Progenitor cell of endocrine pancreas (in vitro differentiated cells): Measurements from ENCODE around the gene CTNNBL1. TPM values are rescaled to one million over a fixed set of nuclear protein-coding genes. Genes with fewer than 3 reads are reported as not detected.

ENCODE experiments used
- DNase-seq: peaks from one replicate; pipeline ENCODE4 v3.0.0; 2021; ENCODE audit warnings: low spot score; ENCODE audit not compliant: unreplicated experiment
- H3K27ac Mint-ChIP-seq: 2 replicates; pipeline ENCODE4 v1.8.0; 2021; ENCODE audit warnings: mild to moderate bottlenecking, moderate library complexity, mixed read lengths
- H3K27me3 Mint-ChIP-seq: 2 replicates; pipeline ENCODE4 v1.8.0; 2021; ENCODE audit warnings: mixed read lengths
- H3K36me3 Mint-ChIP-seq: 2 replicates; pipeline ENCODE4 v1.8.0; 2022; ENCODE audit warnings: mixed read lengths; ENCODE audit not compliant: insufficient read depth
- H3K4me1 Mint-ChIP-seq: 2 replicates; pipeline ENCODE4 v1.8.0; 2021; ENCODE audit warnings: low read depth, mixed read lengths
- H3K4me3 Mint-ChIP-seq: 2 replicates; pipeline ENCODE4 v1.8.0; 2021; ENCODE audit warnings: low read depth, mild to moderate bottlenecking, moderate library complexity, mixed read lengths
- H3K9me3 Mint-ChIP-seq: 2 replicates; pipeline ENCODE4 v1.8.0; 2021; ENCODE audit warnings: low read depth, mixed read lengths
- total RNA-seq: library from RNA; stranded (reverse); gene quantifications from 2 replicates; pipeline ENCODE4 v1.2.1, GENCODE V29; 2021
- TF ChIP-seq, protein P1 (sequence below): fragments of 200-600 bp; sonication (generic); IDR thresholded peaks from one replicate; pipeline ENCODE4 v1.5.0; 2021; ENCODE audit warnings: antibody characterized with exemption, mild to moderate bottlenecking; ENCODE audit not compliant: unreplicated experiment

CTNNBL1 gene
- total RNA-seq, 1 donor from 2014 or later: 60.4 TPM

DNA sequence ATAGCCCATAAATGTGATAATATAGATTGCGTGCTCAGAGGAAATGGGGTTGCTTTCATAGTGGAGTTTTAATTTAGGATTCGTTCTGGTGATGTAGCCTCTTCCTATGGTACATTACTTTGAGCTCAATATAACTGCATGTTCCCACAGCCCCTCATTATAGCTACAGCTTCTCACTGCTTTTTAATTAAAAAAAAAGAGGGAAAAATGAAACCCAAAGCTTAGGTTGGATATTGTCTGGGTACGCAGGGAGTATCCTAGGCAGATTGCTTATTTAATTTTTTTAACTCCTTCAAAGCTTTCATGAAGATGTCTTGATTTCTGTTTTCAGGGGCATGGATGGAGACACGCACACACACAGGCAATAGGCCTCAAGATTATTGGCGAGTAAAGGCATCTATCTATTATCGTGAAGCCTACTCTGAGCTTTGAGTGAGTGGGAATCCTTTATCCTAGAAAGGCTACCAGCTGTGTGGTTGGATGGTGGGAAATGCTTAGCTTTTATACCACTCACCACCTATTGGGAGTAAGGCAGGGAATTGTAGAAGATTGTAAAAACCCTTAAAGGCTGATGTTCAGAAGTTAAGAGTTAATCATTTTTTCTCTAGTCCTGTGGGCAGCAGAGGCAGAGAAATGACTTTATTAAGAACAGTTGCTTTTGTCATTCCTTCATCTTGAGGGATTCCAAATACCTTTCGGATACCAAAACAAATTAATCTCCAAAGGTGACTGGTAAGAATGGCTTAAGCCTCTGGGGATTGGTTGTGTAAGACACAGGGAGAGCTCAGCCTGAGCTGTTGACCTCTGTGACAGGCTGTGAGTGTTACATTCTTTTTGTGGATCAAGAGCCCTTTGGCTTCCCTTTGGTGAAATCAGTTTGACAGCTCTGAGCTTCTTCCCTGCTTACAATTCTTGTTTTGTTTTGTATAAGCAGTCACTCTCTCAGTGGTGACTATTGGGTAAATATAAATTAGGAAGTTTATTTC lies 33.4 kb downstream of the CTNNBL1 start:
- no peak overlapping the region for H3K4me3 Mint-ChIP-seq
- no peaks in the 10 kb centered on the region for H3K9me3 Mint-ChIP-seq
- peaks cover 17% of the 10 kb centered on the region for H3K4me1 Mint-ChIP-seq
- no peaks in the 10 kb centered on the region for H3K27me3 Mint-ChIP-seq
- no peak overlapping the region for H3K27ac Mint-ChIP-seq
- H3K36me3 Mint-ChIP-seq: peaks cover 3% of the 10 kb centered on the region
- no peak for DNase-seq
- TF ChIP-seq, protein P1, sequence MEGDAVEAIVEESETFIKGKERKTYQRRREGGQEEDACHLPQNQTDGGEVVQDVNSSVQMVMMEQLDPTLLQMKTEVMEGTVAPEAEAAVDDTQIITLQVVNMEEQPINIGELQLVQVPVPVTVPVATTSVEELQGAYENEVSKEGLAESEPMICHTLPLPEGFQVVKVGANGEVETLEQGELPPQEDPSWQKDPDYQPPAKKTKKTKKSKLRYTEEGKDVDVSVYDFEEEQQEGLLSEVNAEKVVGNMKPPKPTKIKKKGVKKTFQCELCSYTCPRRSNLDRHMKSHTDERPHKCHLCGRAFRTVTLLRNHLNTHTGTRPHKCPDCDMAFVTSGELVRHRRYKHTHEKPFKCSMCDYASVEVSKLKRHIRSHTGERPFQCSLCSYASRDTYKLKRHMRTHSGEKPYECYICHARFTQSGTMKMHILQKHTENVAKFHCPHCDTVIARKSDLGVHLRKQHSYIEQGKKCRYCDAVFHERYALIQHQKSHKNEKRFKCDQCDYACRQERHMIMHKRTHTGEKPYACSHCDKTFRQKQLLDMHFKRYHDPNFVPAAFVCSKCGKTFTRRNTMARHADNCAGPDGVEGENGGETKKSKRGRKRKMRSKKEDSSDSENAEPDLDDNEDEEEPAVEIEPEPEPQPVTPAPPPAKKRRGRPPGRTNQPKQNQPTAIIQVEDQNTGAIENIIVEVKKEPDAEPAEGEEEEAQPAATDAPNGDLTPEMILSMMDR: no peak

DNA sequence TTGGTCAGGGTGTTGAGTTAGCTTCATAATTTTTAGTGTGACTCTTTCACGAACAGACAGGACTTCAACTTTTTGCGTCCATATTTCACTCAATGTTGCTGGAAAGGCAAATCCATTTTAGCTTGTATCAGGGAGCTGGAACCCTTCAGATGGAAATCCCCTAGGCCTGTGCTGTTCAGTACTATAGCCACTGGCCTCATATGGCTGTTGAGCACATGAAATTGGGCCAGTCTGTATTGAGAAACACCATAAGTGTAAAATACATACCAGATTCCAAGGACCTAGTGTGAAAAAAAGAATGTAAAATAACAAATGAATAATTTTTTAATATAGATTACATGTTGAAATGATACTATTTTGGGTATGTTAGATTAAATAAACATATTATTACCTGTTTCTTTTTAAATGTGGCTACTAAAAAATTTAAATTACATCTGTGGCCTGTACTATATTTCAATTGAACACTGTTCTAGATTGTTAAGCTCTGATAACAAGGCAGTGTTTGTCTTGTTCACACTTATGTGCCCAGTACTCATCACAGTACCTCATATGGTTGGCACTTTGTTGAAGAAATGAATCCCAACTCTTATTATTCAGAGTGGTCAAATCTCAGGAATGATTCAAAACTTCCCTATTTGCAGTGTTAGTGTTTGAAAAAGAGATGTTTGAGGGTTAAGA lies 34.3 kb downstream of the CTNNBL1 start:
- H3K27ac Mint-ChIP-seq: no peak overlapping the region
- no peaks in the 10 kb centered on the region for H3K9me3 Mint-ChIP-seq
- no peaks in the 10 kb centered on the region for H3K27me3 Mint-ChIP-seq
- TF ChIP-seq, protein P1: no peak
- H3K4me3 Mint-ChIP-seq: no peak overlapping the region
- H3K4me1 Mint-ChIP-seq: peaks cover 17% of the 10 kb centered on the region
- H3K36me3 Mint-ChIP-seq: peaks cover 4% of the 10 kb centered on the region
- no peak for DNase-seq

DNA sequence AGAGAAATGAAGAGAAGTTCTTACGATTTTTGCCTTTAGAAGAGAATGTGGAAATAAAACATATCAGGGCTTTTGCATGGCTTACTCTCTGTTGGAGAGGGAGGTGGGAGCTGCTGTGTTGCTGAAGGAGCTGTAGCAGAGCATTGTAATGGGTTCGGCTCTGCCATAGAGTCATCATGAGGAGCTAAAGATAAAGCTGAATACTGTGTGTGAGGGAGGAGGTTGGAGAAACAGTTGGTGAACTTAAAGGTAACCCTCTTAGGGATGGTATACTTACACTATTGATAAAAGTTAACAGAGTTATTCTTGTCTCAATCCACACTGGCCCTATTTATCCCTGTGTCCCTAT lies 34.8 kb downstream of the CTNNBL1 start:
- peaks cover 7% of the 10 kb centered on the region for H3K36me3 Mint-ChIP-seq
- no peaks in the 10 kb centered on the region for H3K9me3 Mint-ChIP-seq
- no peak overlapping the region for H3K4me3 Mint-ChIP-seq
- H3K27ac Mint-ChIP-seq: peak overlapping the region; percentile 71
- no peak for DNase-seq
- TF ChIP-seq, protein P1: no peak
- H3K4me1 Mint-ChIP-seq: peaks cover 18% of the 10 kb centered on the region
- H3K27me3 Mint-ChIP-seq: no peaks in the 10 kb centered on the region

DNA sequence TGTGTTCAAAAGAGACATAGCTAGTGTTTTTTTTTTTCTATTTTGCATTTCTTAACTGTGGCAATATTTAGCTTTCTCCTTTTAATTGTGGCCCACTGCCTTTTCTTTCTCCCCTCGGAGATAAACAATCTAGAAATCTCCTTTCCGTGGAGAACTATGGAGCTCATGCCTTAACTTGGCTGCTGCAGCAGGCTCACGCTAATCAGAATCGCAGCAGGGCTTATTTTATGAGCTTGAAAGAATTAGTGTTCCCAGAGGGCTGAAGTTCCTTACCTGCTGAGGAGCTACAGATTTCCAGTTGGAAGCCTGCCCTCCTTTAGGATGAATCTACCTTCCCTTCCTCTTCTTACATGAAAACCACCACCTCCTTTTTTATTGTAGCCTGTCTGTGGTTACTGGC lies 35.6 kb downstream of the CTNNBL1 start:
- no peak for DNase-seq
- H3K36me3 Mint-ChIP-seq: peaks cover 7% of the 10 kb centered on the region
- H3K4me3 Mint-ChIP-seq: no peak overlapping the region
- TF ChIP-seq, protein P1: no peak
- H3K4me1 Mint-ChIP-seq: peaks cover 10% of the 10 kb centered on the region
- H3K9me3 Mint-ChIP-seq: no peaks in the 10 kb centered on the region
- no peaks in the 10 kb centered on the region for H3K27me3 Mint-ChIP-seq
- H3K27ac Mint-ChIP-seq: no peak overlapping the region

DNA sequence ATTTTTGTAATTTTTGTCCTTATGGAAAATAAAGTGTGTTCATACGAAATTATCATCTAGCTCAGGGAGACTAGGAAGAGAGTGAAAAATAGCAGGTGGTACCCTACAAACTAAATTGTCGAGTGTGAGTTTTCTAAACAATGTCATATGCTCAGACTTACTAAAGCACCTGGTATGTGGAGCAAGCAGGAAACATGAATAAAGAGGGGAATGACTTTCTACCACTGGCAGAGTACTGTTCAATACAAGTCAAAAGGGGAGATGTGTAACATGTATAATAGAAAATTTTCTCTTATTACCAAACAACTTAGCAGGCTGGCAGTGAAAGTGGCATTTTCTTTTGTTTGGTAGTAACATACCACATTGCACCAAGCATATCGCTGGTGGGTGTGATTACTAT lies 36.1 kb downstream of the CTNNBL1 start:
- no peak overlapping the region for H3K27ac Mint-ChIP-seq

More for the DNA sequence above, 36.1 kb downstream of the CTNNBL1 start:
- DNase-seq: no peak
- H3K4me1 Mint-ChIP-seq: peaks cover 9% of the 10 kb centered on the region
- TF ChIP-seq, protein P1: no peak
- no peaks in the 10 kb centered on the region for H3K27me3 Mint-ChIP-seq
- H3K4me3 Mint-ChIP-seq: no peak overlapping the region
- peaks cover 7% of the 10 kb centered on the region for H3K36me3 Mint-ChIP-seq
- no peaks in the 10 kb centered on the region for H3K9me3 Mint-ChIP-seq
